Measurements from ENCODE around the gene GPRC5C.

GPRC5C gene

GRCh38 chr17:74439691-74440567, 8.0 kb downstream of the GPRC5C start:
- TF ChIP-seq CTCF (conservative IDR thresholded peaks at IDR 0.05) = no peak
- TF ChIP-seq ZFX (IDR thresholded peaks at IDR 0.05) = no peak
- H3K27ac ChIP-seq = no peak overlapping the region

GRCh38 chr17:74441537-74441936, 9.6 kb downstream of the GPRC5C start:
- TF ChIP-seq CTCF (conservative IDR thresholded peaks at IDR 0.05) (no peak), ZFX (IDR thresholded peaks at IDR 0.05) (no peak)

GRCh38 chr17:74442291-74442669, 10.4 kb downstream of the GPRC5C start:
- TF ChIP-seq CTCF (conservative IDR thresholded peaks at IDR 0.05) = no peak
- TF ChIP-seq ZFX (IDR thresholded peaks at IDR 0.05) = no peak
- peak overlapping the region; percentile 86 for H3K27ac ChIP-seq

More at GRCh38 chr17:74441537-74441936, 9.6 kb downstream of the GPRC5C start:
- no peak overlapping the region for H3K27ac ChIP-seq

- H3K27ac ChIP-seq = peak overlapping the region; percentile 86
- peak; percentile 45; the same call in 1 of the 2 replicates for TF ChIP-seq ZFX (IDR thresholded peaks at IDR 0.05)
- no peak for TF ChIP-seq CTCF (conservative IDR thresholded peaks at IDR 0.05)
Observed at GRCh38 chr17:74442670-74443515, 11.0 kb downstream of the GPRC5C start.

GRCh38 chr17:74443516-74444296, 11.8 kb downstream of the GPRC5C start:
- TF ChIP-seq CTCF (conservative IDR thresholded peaks at IDR 0.05) (no peak), ZFX (IDR thresholded peaks at IDR 0.05) (no peak)
- peak overlapping the region; percentile 86 for H3K27ac ChIP-seq

- no peak for TF ChIP-seq ZFX (IDR thresholded peaks at IDR 0.05)
- no peak for TF ChIP-seq CTCF (conservative IDR thresholded peaks at IDR 0.05)
- H3K27ac ChIP-seq = peak overlapping the region; percentile 86
Observed at GRCh38 chr17:74444406-74444805, 12.5 kb downstream of the GPRC5C start.
